Measurements from ENCODE around the gene PRKCSH.
"Not testable (repeated sequence)": the region's sequence is repeated elsewhere in the genome, so short reads cannot be mapped to it uniquely, and the experiment has no call there.

The PRKCSH gene

GRCh38 chr19:11461453-11461852 lies 26.0 kb downstream of the PRKCSH start:
- no peak for DNase-seq (ENCODE audit: extremely low read depth, insufficient read length)
- H3K27me3 ChIP-seq (replicated peaks; ENCODE audit: control insufficient read depth, insufficient read depth, low read length) = no peaks in the 10 kb centered on the region
- H3K4me3 ChIP-seq (replicated peaks; ENCODE audit: low read depth, low read length) = no peak overlapping the region
- TF ChIP-seq CTCF (IDR thresholded peaks at IDR 0.05; ENCODE audit: insufficient read depth, low read length, poor library complexity, severe bottlenecking) = no peak
- no peaks in the 10 kb centered on the region for H3K36me3 ChIP-seq (ENCODE audit: control insufficient read depth, insufficient read depth, low read length)

GRCh38 chr19:11463391-11463790 lies 28.0 kb downstream of the PRKCSH start:
- no peaks in the 10 kb centered on the region for H3K36me3 ChIP-seq (ENCODE audit: control insufficient read depth, insufficient read depth, low read length)
- DNase-seq (ENCODE audit: extremely low read depth, insufficient read length) = no peak
- H3K27me3 ChIP-seq (replicated peaks; ENCODE audit: control insufficient read depth, insufficient read depth, low read length) = no peaks in the 10 kb centered on the region
- no peak for TF ChIP-seq CTCF (IDR thresholded peaks at IDR 0.05; ENCODE audit: insufficient read depth, low read length, poor library complexity, severe bottlenecking)
- H3K4me3 ChIP-seq (replicated peaks; ENCODE audit: low read depth, low read length) = no peak overlapping the region

- Histone ChIP-seq H3K4me3 (replicated peaks; ENCODE audit: low read depth, low read length) (no peak overlapping the region), H3K27me3 (replicated peaks; ENCODE audit: control insufficient read depth, insufficient read depth, low read length) (no peaks in the 10 kb centered on the region), H3K36me3 (ENCODE audit: control insufficient read depth, insufficient read depth, low read length) (no peaks in the 10 kb centered on the region)
- no peak for TF ChIP-seq CTCF (IDR thresholded peaks at IDR 0.05; ENCODE audit: insufficient read depth, low read length, poor library complexity, severe bottlenecking)
- DNase-seq (ENCODE audit: extremely low read depth, insufficient read length) = no peak
These were observed 29.2 kb downstream of the PRKCSH start for GRCh38 chr19:11464333-11465265.

GRCh38 chr19:11465600-11465999 lies 30.2 kb downstream of the PRKCSH start:
- DNase-seq (ENCODE audit: extremely low read depth, insufficient read length) = no peak
- H3K4me3 ChIP-seq (replicated peaks; ENCODE audit: low read depth, low read length) = no peak overlapping the region
- no peak for TF ChIP-seq CTCF (IDR thresholded peaks at IDR 0.05; ENCODE audit: insufficient read depth, low read length, poor library complexity, severe bottlenecking)
- H3K36me3 ChIP-seq (ENCODE audit: control insufficient read depth, insufficient read depth, low read length) = no peaks in the 10 kb centered on the region
- H3K27me3 ChIP-seq (replicated peaks; ENCODE audit: control insufficient read depth, insufficient read depth, low read length) = no peaks in the 10 kb centered on the region

- not testable (repeated sequence) for H3K27me3 ChIP-seq (replicated peaks; ENCODE audit: control insufficient read depth, insufficient read depth, low read length); DNase-seq (ENCODE audit: extremely low read depth, insufficient read length); H3K4me3 ChIP-seq (replicated peaks; ENCODE audit: low read depth, low read length); H3K36me3 ChIP-seq (ENCODE audit: control insufficient read depth, insufficient read depth, low read length)
These were observed 32.9 kb downstream of the PRKCSH start for GRCh38 chr19:11468266-11468845.

DNA sequence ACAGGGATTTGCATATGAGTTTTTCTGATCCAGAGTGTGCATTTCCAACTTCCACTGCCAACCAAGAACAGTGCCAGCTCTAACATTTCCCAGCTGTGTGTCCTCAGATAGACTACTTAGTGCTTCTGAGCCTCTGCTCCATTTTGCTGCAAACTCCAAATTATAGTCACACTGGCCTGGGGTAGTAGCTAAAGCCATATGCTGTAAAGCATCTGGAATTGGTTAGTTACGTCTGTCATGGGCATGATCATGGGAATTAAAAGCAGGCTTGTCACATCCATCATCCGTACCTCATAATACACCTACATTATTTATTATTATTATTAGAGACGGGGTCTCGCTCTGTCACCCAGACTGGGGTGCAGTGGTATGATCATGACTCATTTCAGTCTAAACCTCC lies 38.3 kb downstream of the PRKCSH start:
- H3K4me3 ChIP-seq (replicated peaks; ENCODE audit: low read depth, low read length) = no peak overlapping the region
- DNase-seq (ENCODE audit: extremely low read depth, insufficient read length) = no peak
- H3K27me3 ChIP-seq (replicated peaks; ENCODE audit: control insufficient read depth, insufficient read depth, low read length) = no peaks in the 10 kb centered on the region
- no peaks in the 10 kb centered on the region for H3K36me3 ChIP-seq (ENCODE audit: control insufficient read depth, insufficient read depth, low read length)
- no peak for TF ChIP-seq CTCF (IDR thresholded peaks at IDR 0.05; ENCODE audit: insufficient read depth, low read length, poor library complexity, severe bottlenecking)

- DNase-seq (ENCODE audit: extremely low read depth, insufficient read length); H3K36me3 ChIP-seq (ENCODE audit: control insufficient read depth, insufficient read depth, low read length); H3K27me3 ChIP-seq (replicated peaks; ENCODE audit: control insufficient read depth, insufficient read depth, low read length); H3K4me3 ChIP-seq (replicated peaks; ENCODE audit: low read depth, low read length): not testable (repeated sequence)
These were observed 39.9 kb downstream of the PRKCSH start for GRCh38 chr19:11475343-11475742.

All from GM06990 (cell line).